H9 (cell line): ENCODE measurements around the gene SLC15A5. TPM values are rescaled to one million over a fixed set of nuclear protein-coding genes. Genes with fewer than 3 reads are reported as not detected.

Source experiments
- DNase-seq: peaks from one replicate; pipeline ENCODE4 v3.0.0-alpha.2; 2017
- H2AFZ ChIP-seq: one replicate; pipeline ENCODE4 v1.6.1; 2013; ENCODE audit warnings: mild to moderate bottlenecking, low read length, control low read depth, moderate library complexity
- H2AK5ac ChIP-seq: 2 replicates; pipeline ENCODE4 v1.6.1; 2013; ENCODE audit warnings: low read length, control low read depth, mixed read lengths; ENCODE audit not compliant: insufficient read length
- H2BK120ac ChIP-seq: one replicate; pipeline ENCODE4 v1.6.1; 2013; ENCODE audit warnings: low read depth, mild to moderate bottlenecking, low read length, control low read depth, inconsistent platforms; ENCODE audit not compliant: poor library complexity, severe bottlenecking
- H2BK12ac ChIP-seq: 2 replicates; pipeline ENCODE4 v1.6.1; 2013; ENCODE audit warnings: low read length, control low read depth, mixed read lengths, low read depth; ENCODE audit not compliant: insufficient read length
- H2BK15ac ChIP-seq: 2 replicates; pipeline ENCODE4 v1.6.1; 2013; ENCODE audit warnings: low read depth, low read length, control low read depth
- H2BK20ac ChIP-seq: one replicate; pipeline ENCODE4 v1.6.1; 2013; ENCODE audit warnings: low read depth, mild to moderate bottlenecking, low read length, control low read depth, inconsistent platforms; ENCODE audit not compliant: poor library complexity, severe bottlenecking
- H2BK5ac ChIP-seq: 2 replicates; pipeline ENCODE4 v1.6.1; 2013; ENCODE audit warnings: low read length, control low read depth, mixed read lengths; ENCODE audit not compliant: insufficient read length
- H3K14ac ChIP-seq: 2 replicates; pipeline ENCODE4 v1.6.1; 2013; ENCODE audit warnings: low read length, control low read depth; ENCODE audit not compliant: insufficient read depth
- H3K18ac ChIP-seq: 2 replicates; pipeline ENCODE4 v1.6.1; 2013; ENCODE audit warnings: low read depth, mild to moderate bottlenecking, mixed read lengths, low read length, control low read depth; ENCODE audit not compliant: insufficient read length
- H3K23ac ChIP-seq: 2 replicates; pipeline ENCODE4 v1.6.1; 2013; ENCODE audit warnings: low read length, control low read depth, mixed read lengths, low read depth; ENCODE audit not compliant: insufficient read length
- H3K23me2 ChIP-seq: 2 replicates; pipeline ENCODE4 v1.6.1; 2013; ENCODE audit warnings: low read depth, mild to moderate bottlenecking, mixed read lengths, low read length, control low read depth; ENCODE audit not compliant: insufficient read length, poor library complexity, severe bottlenecking
- H3K27ac ChIP-seq: 2 replicates; pipeline ENCODE4 v1.5.1; 2013; ENCODE audit warnings: low read length, control low read depth, mixed read lengths, low read depth; ENCODE audit not compliant: insufficient read length
- H3K27me3 ChIP-seq: 2 replicates; pipeline ENCODE4 v1.6.1; 2013; ENCODE audit warnings: low read length, control low read depth, inconsistent platforms; ENCODE audit not compliant: insufficient read depth
- H3K4ac ChIP-seq: 2 replicates; pipeline ENCODE4 v1.6.1; 2013; ENCODE audit warnings: low read depth, mild to moderate bottlenecking, control low read depth, inconsistent platforms, low read length, moderate library complexity
- H3K4me1 ChIP-seq: 2 replicates; pipeline ENCODE4 v1.6.1; 2013; ENCODE audit warnings: low read length, control low read depth, inconsistent platforms; ENCODE audit not compliant: insufficient read depth
- H3K4me2 ChIP-seq: 2 replicates; pipeline ENCODE4 v1.6.1; 2013; ENCODE audit warnings: low read length, control low read depth, mixed read lengths; ENCODE audit not compliant: insufficient read length, insufficient read depth
- H3K56ac ChIP-seq: 2 replicates; pipeline ENCODE4 v1.6.1; 2013; ENCODE audit warnings: low read depth, mild to moderate bottlenecking, mixed read lengths, low read length, control low read depth; ENCODE audit not compliant: insufficient read length
- H3K79me1 ChIP-seq: 2 replicates; pipeline ENCODE4 v1.6.1; 2013; ENCODE audit warnings: low read depth, mild to moderate bottlenecking, moderate library complexity, low read length, control low read depth, inconsistent platforms; ENCODE audit not compliant: insufficient read depth, poor library complexity, severe bottlenecking
- H3K79me2 ChIP-seq: 2 replicates; pipeline ENCODE4 v1.6.1; 2013; ENCODE audit warnings: low read length, control low read depth, inconsistent platforms; ENCODE audit not compliant: insufficient read depth
- H3K9ac ChIP-seq: 2 replicates; pipeline ENCODE4 v1.6.1; 2013; ENCODE audit warnings: low read length, control low read depth, mixed read lengths; ENCODE audit not compliant: insufficient read length; ENCODE audit errors: extremely low read depth
- H3K9me3 ChIP-seq: one replicate; pipeline ENCODE4 v1.6.1; 2013; ENCODE audit warnings: low read depth, low read length, inconsistent platforms; ENCODE audit not compliant: control insufficient read depth
- H3T11ph ChIP-seq: one replicate; pipeline ENCODE4 v1.6.1; 2013; ENCODE audit warnings: mild to moderate bottlenecking, low read length, control low read depth, inconsistent platforms
- H4K20me1 ChIP-seq: one replicate; pipeline ENCODE4 v1.6.1; 2013; ENCODE audit not compliant: control insufficient read depth, insufficient read length, insufficient read depth
- H4K5ac ChIP-seq: 2 replicates; pipeline ENCODE4 v1.6.1; 2013; ENCODE audit warnings: low read depth, mild to moderate bottlenecking, mixed read lengths, low read length, control low read depth; ENCODE audit not compliant: insufficient read length
- H4K8ac ChIP-seq: replicated peaks from 2 replicates; pipeline ENCODE4 v1.6.1; 2013; ENCODE audit warnings: low read length, control low read depth, mixed read lengths, low read depth; ENCODE audit not compliant: insufficient read length
- H4K91ac ChIP-seq: 2 replicates; pipeline ENCODE4 v1.6.1; 2013; ENCODE audit warnings: low read depth, mild to moderate bottlenecking, moderate library complexity, mixed read lengths, low read length, control low read depth; ENCODE audit not compliant: insufficient read length
- H3K27ac Mint-ChIP-seq, 3 experiments: 2 replicates in 2 of 3; 3 replicates in 1 of 3; pipeline ENCODE4 v1.8.0; 2020 to 2021; ENCODE audit warnings: mixed read lengths in 3 of 3, mild to moderate bottlenecking in 1 of 3, moderate library complexity in 1 of 3
- H3K27me3 Mint-ChIP-seq: 2 replicates; pipeline ENCODE4 v1.8.0; 2021; ENCODE audit warnings: low read depth, mild to moderate bottlenecking, moderate library complexity, mixed read lengths
- H3K36me3 Mint-ChIP-seq, 3 experiments: 2 replicates in 2 of 3; 3 replicates in 1 of 3; pipeline ENCODE4 v1.8.0; 2020 to 2021; ENCODE audit warnings: low read depth in 3 of 3, mixed read lengths in 3 of 3; ENCODE audit not compliant: insufficient read depth in 1 of 3
- H3K4me1 Mint-ChIP-seq, 2 experiments: 2 replicates each; pipeline ENCODE4 v1.8.0; 2020; ENCODE audit warnings: mixed read lengths in 2 of 2
- H3K4me3 Mint-ChIP-seq, 2 experiments: 2 replicates in 1 of 2; 3 replicates in 1 of 2; pipeline ENCODE4 v1.8.0; 2020 to 2021; ENCODE audit warnings: mild to moderate bottlenecking in 2 of 2, mixed read lengths in 2 of 2, moderate library complexity in 1 of 2
- H3K9me3 Mint-ChIP-seq, 2 experiments: 2 replicates in 1 of 2; 3 replicates in 1 of 2; pipeline ENCODE4 v1.8.0; 2020; ENCODE audit warnings: mild to moderate bottlenecking in 2 of 2, mixed read lengths in 2 of 2, moderate library complexity in 1 of 2
- WGBS: extraction: QIAGEN DNeasy Blood & Tissue Kit; methylation state at CpG from one replicate; pipeline ENCODE4 v1.1.7; 2013; ENCODE audit warnings: missing lambda C conversion rate, low lambda C conversion rate, mixed read lengths; ENCODE audit not compliant: insufficient read length; ENCODE audit errors: extremely low coverage; 5-methylcytosine and 5-hydroxymethylcytosine counted together
- total RNA-seq: library from RNA; stranded (reverse); gene quantifications from 2 replicates; pipeline ENCODE4 v1.2.1, GENCODE V29; 2021
- TF ChIP-seq, protein P1 (sequence below): fragments of 200-600 bp; sonication (generic); conservative IDR thresholded peaks from 3 replicates; pipeline ENCODE4 v1.8.0; 2021; ENCODE audit warnings: antibody characterized with exemption, mild to moderate bottlenecking

The SLC15A5 gene
- total RNA-seq, 1 experiment from 2014 or later = not detected

DNA sequence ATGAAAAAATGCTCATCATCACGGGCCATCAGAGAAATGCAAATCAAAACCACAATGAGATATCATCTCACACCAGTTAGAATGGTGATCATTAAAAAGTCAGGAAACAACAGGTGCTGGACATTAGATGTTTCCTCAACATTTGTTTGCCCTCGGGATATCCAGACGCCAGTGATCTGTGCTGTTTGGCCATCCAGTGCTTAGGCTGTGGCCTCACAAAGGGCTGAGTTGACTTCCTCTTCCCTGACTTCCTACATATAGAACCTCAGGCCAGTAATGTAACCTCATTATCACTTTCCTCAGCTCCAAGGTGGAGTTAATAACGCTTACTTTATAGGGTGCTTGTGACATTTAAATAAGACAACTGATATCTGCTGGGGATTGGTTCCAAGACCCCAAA, 51.8 kb downstream of the SLC15A5 start:
- Histone ChIP-seq H3K23me2 (no peaks in the 10 kb centered on the region), H3K79me1 (no peaks in the 10 kb centered on the region), H3T11ph (no peak overlapping the region), H2BK12ac (no peak overlapping the region), H3K4me1 (no peaks in the 10 kb centered on the region), H2BK5ac (no peak overlapping the region), H3K9me3 (no peaks in the 10 kb centered on the region), H2BK20ac (no peak overlapping the region), H3K27ac (no peak overlapping the region), H3K23ac (no peak overlapping the region), H2BK15ac (no peak overlapping the region), H4K5ac (no peak overlapping the region), H2BK120ac (no peak overlapping the region), H3K4ac (no peak overlapping the region), H3K4me2 (no peak overlapping the region), H3K79me2 (no peaks in the 10 kb centered on the region), H4K8ac (no peak overlapping the region), H4K20me1 (no peaks in the 10 kb centered on the region), H3K9ac (no peak overlapping the region), H2AFZ (no peak overlapping the region), H3K56ac (no peak overlapping the region), H3K18ac (no peak overlapping the region), H3K27me3 (no peaks in the 10 kb centered on the region), H4K91ac (no peak overlapping the region), H2AK5ac (no peak overlapping the region), H3K14ac (no peak overlapping the region)
- Mint-ChIP-seq H3K27ac (no peak overlapping the region), H3K27me3 (no peaks in the 10 kb centered on the region), H3K9me3 (no peaks in the 10 kb centered on the region), H3K4me3 (no peak overlapping the region), H3K4me1 (no peaks in the 10 kb centered on the region), H3K36me3 (no peaks in the 10 kb centered on the region)
- no peak for DNase-seq
- WGBS = no CpG with 5 or more reads among the region's 4 CpGs
- TF ChIP-seq, protein P1, sequence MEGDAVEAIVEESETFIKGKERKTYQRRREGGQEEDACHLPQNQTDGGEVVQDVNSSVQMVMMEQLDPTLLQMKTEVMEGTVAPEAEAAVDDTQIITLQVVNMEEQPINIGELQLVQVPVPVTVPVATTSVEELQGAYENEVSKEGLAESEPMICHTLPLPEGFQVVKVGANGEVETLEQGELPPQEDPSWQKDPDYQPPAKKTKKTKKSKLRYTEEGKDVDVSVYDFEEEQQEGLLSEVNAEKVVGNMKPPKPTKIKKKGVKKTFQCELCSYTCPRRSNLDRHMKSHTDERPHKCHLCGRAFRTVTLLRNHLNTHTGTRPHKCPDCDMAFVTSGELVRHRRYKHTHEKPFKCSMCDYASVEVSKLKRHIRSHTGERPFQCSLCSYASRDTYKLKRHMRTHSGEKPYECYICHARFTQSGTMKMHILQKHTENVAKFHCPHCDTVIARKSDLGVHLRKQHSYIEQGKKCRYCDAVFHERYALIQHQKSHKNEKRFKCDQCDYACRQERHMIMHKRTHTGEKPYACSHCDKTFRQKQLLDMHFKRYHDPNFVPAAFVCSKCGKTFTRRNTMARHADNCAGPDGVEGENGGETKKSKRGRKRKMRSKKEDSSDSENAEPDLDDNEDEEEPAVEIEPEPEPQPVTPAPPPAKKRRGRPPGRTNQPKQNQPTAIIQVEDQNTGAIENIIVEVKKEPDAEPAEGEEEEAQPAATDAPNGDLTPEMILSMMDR = no peak
